ENCODE measurements around the gene ADCY5.
A peak's percentile ranks its signal among the peaks of the same experiment; 100 is the strongest.

Gene ADCY5

DNA sequence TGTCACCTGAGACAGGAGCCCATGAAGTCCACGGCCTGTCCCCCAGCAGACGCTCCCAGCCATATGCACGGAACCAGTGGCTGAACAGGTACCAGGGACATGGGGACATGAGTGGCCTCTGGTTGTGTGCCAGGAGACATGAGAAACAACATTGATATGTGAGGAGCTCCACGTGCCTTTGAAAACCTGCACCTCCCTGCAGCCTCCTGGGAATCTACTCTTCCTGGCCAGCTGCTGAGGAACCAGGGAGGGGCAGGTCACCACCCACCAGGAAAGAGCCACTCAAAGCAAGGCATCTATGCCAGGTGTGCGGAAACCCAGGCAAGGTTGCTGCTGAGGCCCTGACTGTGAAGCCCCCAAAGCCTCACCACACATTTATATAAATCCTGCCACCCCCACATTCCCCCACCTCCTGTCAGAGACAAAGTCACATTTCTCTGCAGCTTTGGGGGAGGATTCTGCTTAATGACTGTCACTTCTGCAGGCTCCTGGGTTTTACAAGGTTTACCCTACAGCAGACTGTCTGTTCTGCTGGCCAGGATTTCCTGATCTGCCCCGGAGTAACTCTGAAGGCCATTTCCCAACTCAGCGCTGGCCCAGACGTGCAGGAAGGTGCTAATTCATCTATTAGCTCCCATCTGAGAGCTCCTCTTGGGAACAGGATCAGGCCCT is 110.8 kb downstream of the ADCY5 start:
- peak; percentile 61 for DNase-seq

DNA sequence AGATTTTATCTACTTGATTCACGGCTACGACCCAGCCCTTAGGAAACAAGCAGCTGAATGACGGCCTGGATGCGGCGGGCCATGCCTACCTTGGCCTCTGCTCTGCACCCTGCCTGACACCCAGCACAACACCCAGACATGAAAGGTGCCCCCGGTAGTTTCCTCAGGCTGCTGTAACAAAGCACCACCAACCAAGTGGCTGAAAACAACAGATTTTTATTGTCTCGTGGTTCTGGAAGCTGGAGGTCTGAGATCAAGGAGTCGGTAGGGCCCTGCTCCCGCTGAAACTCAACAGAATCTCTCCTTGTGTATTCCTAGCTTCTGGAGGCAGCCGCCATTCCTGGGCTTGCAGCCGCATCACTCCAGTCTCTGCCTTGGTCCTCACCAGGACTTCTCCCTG is 111.7 kb downstream of the ADCY5 start:
- DNase-seq = no peak

DNA sequence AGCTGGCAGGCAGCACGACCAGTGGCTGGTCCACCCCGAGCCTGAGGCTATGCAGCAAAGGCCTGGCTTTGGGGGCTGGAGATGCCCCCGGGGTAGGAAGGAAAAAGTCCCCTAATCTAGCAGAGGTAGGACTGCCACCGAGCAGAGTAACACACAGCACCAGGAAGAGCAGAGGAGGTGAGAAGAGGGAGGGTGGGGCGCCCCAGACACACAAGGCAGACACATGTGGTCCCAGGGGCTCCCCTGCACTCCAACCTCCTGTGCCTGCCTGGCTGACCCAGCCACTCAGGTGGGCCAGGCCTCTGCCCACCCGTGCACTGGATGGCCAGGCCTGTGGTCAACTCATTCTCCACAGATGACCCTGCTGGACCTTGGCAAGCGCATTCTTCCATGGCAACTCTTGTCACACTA is 112.4 kb downstream of the ADCY5 start:
- no peak for DNase-seq

DNA sequence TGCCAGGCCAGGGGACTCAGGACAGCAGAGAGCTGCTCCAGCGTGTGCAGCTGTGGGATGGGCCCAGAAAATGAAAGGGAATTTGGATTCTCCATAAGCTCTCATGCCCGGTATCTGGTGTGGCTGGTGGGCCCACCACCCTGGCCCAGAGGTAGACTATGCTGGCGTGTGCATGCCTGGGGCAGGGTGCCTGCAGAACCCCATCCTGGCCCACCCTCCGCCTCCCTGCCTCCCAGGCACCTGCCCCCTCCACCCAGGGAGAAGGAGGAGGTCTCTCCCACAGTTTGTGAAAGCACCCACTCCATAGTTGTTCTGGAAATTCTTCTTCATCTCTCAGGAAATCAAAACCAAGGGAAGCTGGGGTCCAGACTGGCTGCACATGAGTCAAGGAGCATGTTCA is 112.9 kb downstream of the ADCY5 start:
- DNase-seq = no peak

DNA sequence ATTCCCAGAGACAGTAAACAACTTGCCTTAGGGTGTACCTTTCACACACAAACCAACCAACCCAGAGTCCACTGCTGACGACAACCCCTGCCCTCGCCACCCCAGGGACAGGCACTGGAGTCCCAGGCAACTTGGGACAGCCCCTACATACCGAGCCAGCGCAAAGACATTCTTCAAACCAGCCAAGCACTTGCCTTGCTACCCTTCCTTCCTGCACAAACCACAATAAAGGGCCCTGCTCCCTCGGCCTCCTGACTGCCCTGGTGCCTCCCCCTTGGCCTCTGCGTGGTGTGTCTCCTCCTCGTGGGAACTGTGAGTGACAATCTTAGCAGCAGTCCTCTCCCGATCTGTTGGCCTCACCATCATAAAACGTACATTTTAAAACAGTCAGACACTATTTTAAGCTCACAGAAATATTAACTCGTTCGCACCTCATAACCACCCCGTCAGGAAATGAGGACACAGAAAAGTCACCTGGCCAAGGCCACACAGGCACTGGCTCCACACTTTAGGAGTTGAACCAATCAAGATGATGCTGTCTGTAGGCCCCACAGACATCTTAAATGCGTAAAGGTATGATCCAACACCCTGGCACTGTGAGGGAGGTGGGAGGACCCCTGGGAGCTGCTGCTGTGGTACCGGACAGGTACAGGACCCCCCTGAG is 113.8 kb downstream of the ADCY5 start:
- DNase-seq = no peak

DNA sequence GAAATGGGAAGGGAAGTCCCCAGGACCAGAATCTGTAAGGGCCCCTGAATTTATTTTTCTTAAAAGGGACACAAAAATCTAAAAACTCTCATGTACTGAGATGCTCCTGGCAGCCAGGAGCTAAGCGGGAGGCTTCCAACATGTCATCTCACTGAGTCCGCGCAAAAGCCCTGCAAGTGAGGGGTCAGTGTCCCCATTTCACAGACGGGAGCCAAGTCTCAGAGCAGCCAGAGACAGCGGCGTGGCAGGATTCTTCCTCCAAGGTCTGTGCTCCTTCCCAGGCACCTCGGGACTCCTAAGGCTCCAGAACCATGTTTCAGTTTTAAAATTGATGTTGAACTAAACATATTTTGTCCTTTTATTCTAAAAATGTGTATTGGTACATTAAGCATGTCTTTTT is 114.8 kb downstream of the ADCY5 start:
- DNase-seq = no peak

DNA sequence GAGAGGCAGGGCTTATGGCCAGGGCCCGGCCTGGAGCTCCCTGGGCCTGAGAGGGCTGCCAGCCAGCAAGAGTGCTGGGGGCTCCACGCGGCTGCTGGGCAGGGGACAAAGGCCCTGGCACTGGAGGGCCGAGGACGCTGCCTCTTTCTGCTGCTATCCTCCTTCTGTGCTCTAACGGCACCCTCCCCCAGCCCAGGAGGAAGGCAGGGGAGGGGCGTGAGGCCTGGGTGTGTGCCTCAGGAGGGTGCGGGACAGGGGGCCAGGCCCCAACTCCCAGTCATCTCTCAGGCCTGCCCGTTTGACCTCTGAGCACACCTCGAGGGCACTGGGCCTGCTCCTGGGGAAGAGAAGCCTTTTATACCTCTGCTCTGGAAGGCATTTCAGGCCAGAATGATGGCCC is 115.5 kb downstream of the ADCY5 start:
- DNase-seq = no peak

DNA sequence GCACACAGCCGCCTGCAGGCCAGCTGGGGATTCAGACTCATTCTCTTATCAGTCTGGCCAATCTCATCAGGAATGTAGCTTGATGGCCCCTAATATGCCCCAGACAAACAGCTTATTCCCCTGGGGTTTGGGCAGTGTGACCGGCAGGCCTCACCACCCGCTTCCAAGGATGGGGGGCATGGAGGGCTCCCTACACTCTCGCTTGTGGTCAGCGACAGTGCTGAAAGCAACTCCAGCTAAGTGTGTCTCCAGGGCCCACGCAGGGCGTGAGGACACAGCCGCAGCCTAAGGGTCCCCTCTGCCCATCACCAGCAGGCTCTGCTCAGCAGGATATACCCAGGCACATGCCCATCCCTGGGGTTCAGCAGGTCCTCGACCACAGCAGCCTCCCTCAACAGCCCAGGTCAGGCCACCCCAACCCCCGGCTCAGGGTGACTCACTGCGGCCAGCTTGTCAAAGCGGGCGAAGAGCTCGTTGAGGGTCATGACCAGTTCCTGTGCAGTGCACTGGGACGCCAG is 116.7 kb downstream of the ADCY5 start:
- DNase-seq = no peak

DNA sequence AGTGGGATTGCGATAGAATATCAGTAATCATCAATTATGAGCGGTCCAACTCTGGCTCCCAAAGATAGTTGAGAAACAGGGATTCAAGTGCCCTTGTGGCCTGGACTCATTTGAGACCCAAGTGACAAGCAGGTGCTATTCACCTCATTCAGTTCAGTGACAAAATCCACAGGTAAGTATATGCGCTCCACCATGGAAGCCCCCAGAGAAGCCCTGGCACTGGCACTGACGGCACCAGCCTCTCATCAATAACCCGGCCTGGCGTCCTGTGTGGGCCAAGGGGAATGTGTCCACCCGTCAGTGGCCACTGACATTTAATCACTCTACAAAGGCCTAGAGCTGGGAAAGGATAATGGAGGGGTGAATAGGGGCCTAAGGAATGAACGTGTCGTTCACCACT is 117.2 kb downstream of the ADCY5 start:
- DNase-seq = no peak

DNA sequence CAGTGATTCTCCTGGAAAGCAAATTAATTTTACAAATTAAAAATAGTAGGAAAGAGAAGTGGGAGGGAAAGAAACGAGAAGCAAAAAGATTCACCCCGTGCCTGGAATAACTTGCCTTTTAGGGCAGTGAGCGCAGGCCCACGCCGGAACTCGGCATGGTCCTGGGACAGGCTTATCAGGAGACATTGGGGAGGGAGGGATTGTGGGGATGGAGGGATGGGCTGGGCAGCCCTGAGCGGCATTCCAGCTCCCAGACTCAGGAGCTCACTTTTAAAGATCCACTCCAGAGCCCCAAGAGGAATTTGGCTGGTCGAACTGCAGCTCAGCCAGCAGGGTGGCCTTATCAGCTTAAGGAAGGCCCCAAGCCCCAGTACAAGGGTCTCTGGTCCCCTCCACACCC is 117.9 kb downstream of the ADCY5 start:
- no peak for DNase-seq

DNA sequence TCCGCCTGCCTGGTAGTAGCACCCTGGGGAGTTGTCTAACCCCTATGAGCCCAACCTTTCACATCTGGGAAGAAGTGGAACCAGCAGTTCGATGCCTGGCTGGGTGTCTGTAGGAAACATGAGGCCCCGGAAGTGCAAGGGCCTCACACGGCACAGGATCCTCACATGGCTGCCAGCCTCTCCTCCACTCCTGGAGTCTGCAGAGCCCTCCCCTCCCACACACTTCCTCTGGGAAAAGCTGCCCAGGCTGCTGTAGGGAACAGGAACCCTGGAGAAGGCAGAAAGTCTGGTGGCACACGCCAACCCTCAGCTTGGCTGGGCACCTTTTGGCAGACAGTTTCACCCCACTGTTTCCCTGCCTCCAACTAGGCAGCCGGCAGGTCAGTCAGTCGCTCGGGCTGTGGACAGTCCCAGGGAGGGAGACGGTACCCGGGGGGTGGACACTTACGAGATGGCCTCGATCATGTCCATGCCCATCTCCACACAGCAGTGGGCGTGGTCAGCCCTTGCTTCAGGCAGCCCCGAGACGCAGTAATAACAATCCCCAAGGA is 118.4 kb downstream of the ADCY5 start:
- no peak for DNase-seq

DNA sequence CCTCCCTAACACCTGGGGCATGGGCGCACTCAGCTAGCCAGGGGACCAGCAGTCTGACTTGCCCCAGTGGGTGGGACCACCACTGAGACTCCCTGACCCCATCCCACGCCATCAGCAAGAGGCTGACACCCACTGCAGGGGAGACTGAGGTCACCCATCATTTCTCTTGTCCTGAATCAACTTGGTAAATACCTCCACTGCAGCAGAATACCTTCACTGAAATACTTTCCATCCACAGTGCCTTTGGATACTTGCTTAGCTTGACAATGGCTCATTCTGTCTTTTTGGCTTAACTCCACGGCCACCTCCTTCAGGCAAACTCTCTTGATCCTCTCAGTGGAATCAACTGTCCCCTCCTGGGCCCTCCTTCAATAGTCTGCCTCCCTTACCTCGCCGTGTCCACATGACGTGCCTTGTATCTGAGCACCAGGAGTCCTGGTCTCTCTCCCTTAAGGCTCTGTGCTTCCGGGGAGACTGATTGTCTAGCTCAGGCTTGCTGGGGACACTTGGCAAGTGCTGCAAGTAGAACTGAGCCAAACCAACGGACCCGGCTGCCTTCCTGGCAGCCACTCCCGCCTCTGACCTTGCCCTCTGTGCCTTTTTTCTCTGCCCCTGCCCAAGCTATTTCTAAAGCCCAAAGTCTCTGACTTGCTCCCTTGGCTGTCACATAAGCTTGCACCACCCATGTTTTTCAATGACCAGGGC is 119.1 kb downstream of the ADCY5 start:
- DNase-seq = no peak

DNA sequence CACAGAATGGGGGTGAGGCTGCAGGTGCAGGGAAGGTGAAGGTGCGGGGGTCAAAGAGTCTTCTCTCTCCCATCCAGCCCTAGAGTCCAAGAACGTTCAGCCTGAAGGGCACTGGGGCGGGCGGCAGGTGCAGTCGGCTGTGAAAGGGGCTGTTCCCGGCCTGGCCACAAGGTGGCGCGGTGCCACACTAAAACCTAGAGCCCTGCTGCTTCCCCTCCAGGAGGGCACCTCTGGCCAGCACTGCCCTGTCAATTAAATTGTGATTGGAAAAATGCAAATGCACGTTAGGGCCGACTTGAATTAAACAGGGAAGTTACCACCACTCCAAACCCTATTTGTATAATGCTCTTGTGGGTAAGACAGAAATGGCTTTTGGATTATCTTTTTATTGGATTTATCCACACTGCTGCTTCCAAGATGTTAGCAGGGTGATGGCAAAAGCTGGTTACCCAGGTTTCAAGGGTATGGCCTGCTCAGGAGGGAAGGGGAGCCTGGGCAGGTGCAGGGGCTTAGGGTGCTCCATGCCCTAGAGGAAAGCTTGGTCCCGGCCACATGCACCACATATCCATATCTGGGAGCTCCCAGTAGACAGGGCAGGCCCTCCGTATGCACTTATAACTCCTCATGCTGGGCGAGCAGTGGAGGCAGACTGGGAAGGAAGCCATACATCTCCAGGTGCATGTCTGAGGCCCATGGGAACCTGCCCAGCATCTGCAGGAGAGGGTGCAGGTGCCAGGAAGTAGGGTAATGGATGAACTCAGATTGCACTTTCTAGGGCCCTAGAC is 119.8 kb downstream of the ADCY5 start:
- DNase-seq = peak; percentile 23

DNA sequence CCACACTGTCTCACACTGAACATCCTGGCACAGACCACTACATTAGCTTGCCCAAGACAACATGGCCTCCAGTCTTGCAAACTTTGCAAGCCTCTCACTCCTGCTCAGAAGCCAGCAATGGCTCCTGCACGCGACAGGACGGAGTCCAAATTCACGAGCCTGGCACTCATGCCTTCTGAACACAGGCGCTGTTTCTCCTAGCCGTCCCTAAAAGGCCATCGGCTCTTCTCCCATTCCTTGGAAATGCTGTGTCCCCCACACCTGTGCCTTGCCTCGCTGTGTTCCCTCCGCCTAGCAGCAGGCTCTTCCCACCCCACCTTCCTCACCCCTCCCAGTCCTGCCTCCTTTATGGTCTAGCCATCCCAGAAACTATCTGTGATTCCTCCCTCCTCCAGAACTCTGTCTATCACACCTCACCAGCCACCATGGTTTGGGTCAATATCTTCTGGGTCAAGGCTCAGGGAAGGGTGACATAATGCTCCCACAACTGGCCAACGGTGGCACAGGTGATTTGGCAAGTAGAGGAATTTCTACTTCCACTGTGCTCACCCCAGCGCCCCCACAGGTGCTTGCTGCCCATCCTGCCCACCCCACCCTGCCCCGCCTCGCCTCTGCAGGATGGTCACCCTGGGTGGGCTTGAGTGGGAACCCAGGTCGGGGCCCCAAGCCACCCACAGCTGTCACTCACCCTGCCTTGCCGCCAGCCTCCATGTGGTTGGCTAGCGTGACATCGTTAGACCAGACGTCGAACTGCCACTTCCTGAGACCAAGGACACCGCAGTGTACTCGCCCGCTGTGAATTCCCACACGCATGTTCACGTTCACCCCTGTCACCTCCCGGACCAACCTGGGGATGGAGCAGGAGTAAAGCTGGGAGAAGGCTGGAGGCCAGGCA is 120.7 kb downstream of the ADCY5 start:
- DNase-seq = no peak

DNA sequence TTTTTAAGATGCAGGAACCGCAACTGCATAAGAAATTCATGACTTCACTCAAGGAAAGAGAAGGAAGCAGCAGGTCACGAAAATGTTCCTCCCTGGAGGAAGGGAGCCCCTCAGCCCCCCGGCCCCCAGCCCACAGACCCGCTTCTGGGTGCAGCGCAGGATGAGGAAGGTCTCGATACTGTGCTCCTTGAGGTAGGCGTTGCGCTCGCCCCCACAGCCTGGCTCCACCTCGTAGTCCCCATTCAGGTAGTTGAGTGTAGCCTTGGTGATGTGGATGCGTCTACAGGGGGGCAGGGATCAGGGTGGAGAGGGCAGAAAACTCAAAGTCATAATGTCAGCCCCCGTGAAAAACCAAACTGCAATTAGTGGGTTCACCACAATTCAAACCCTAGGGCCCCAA is 121.4 kb downstream of the ADCY5 start:
- no peak for DNase-seq

DNA sequence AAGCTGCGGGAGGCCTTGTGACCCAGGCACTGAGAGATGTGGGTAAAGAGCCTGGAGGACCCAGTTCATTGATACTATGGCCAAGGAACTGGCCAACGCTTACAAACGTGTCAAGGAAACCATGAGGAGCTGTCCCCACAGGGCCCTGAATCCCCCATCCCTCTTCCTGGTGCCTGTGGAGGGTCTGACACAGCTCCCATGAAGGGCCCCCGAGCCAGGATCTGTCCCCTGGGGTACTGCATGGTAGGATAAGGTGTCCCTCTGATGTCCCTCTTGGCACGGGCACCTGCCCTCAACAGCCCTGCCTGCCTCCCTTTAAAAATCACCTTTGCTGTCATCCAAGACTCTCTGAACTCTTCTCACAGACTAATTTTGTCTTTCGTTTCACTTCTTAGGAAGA is 122.4 kb downstream of the ADCY5 start:
- no peak for DNase-seq

DNA sequence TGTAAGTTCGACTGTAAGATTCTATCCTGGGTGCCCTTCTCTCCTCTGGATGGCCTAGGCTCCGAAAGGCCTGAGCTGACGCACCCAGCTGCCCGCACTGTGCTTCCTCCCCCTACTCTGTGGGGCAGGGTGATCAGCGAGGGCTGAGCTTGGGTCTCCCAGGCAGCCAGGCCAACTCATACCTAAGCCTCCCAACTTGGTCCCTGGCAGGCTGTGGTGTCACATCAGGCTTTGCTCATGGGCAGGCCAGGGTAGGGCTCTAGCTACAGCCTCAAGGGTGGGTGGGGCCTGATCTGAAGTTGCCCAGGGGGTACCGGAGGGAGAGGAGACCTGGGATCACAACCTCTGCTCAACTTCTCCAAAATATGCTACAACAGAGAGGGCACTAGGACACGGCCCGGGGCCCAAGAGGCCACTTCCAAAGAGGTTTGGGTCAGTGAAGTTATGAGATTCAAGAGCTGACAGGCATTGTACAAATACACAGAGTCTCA is 123.1 kb downstream of the ADCY5 start:
- DNase-seq = no peak

DNA sequence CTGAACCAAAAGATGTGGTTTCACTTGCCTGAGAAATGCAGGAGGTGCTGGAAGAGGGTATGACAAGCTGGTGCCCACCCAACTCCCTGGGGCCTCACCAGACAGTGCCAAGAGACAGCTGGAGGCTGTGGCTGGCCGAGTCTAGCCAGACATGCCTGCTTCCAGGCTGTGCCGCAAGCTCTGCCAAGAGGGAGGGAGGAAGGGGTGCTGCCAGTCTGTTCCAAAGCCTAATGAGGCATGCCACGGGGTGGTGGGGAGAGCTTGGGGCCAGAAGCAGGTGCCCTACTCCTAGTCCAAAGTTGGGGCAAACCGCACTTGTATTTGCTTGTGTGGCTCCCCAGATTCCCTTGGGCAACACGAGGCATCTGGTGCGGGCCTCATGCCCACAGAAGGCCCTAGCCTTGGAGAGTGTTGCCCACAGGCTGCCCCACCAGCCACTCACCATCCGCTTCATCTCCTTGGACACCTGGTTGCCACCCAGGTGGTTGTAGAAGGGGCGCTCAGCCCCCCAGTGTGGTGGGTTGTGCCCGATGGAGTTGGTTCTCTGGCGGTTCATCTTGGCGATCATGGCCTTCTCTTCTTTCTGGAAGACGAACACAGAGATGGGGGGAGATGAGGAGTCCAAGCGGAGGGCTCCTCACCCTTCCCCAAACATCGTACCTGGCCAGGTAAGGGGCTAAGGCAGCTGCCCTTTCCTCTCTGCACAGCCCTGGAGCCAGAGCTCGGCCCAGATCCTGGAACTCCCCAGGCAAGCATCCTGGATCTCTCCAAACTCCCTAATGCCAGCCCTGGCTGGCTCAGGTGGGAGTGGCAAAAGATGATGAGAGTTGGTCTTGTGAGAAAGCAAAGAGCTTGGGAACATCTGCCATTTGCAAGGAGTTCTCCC is 123.8 kb downstream of the ADCY5 start:
- no peak for DNase-seq

DNA sequence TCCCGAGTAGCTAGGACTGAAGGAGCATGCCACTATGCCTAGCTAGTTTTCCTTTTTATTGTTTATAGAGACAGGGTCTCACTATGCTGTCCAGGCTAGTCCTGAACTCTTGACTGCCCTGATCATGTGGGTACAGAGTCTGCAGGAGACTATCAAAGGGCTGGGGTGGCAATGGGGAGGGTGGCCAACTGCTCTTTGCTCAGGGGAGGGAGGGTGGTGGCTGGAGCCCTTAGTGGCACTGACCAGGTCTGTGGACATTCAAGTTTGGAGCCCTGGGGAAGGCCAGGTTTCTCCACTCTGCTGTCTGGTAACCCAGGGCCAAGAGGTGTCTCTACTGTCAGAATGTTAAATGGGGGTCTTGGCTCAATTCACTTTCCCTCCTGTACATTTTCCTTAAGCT is 125.1 kb downstream of the ADCY5 start:
- DNase-seq = no peak

DNA sequence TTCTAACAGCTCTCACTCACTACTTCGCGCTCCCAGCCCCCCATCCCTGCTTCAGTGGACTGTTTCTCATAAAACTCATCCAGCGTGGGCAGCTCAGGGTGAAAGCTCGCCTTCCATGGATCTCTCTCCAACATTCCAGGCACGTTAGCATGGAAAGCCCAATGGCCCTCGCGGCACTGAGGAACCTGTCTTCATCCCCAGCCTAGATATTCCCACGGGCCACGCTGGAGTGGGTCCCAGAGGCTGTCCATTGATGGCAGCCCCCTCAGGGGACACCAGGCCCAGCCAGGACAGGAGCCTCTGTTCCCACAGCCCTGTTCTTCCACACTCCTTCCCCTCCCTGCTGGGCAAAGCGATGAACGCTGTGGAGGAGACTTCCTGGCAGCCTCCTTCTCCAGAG is 126.0 kb downstream of the ADCY5 start:
- no peak for DNase-seq

DNA sequence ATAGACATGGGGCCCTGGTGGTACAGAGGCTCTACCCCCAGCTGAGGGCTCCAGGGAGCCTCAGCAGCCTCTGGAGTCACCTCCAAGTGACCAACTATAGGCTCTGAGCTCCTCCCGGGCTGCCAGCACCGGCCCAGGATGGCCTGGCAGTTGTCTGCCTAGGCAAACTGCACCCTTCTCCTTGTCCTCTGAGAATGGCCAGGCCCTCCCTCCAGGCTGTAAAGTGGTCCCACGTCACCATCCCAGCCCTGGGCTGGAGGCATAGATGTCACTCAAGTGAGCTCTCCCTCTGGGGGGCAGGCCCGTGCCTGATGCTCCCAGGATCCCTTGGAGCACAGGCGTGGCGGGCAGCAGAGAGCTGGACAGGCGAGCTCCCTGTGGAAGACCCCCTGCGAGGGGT is 127.1 kb downstream of the ADCY5 start:
- no peak for DNase-seq

All from NCI-H187 treated with DMSO at 0.1 percent for 48 hours (cell line).